Umbilical cord (tissue), 2 donors: Measurements from ENCODE around the gene TTC7B. TPM values are rescaled to one million over a fixed set of nuclear protein-coding genes. Genes with fewer than 3 reads are reported as not detected.
"Not testable (repeated sequence)": the region's sequence is repeated elsewhere in the genome, so short reads cannot be mapped to it uniquely, and the experiment has no call there.

Source experiments
- DNase-seq: peaks from one replicate; pipeline ENCODE4 v3.0.0-alpha.2; 2015; ENCODE audit warnings: low spot score
- total RNA-seq: library from RNA; depleted of rRNA; stranded (reverse); fragments of >200 nt; gene quantifications from one replicate; pipeline ENCODE4 v1.2.3, GENCODE V29; 2014; ENCODE audit warnings: low replicate concordance; ENCODE audit not compliant: insufficient read depth

Gene TTC7B
- total RNA-seq, 1 donor from 2014 or later = 14.2 TPM

- no peak for DNase-seq
These were observed 284.7 kb downstream of the TTC7B start for GRCh38 chr14:90531497-90531896.

GRCh38 chr14:90530523-90530922 is 285.7 kb downstream of the TTC7B start:
- DNase-seq = no peak

GRCh38 chr14:90527978-90528377 is 288.3 kb downstream of the TTC7B start:
- DNase-seq = no peak

GRCh38 chr14:90526536-90526935 is 289.7 kb downstream of the TTC7B start:
- not testable (repeated sequence) for DNase-seq

GRCh38 chr14:90525353-90526028 is 290.7 kb downstream of the TTC7B start:
- DNase-seq = not testable (repeated sequence)

- DNase-seq = no peak
These were observed 292.0 kb downstream of the TTC7B start for GRCh38 chr14:90523961-90524875.

- DNase-seq = no peak
These were observed 292.7 kb downstream of the TTC7B start for GRCh38 chr14:90523544-90523943.

- peak; percentile 59 for DNase-seq
These were observed 293.5 kb downstream of the TTC7B start for GRCh38 chr14:90522571-90523191.

- DNase-seq = no peak
These were observed 294.2 kb downstream of the TTC7B start for GRCh38 chr14:90521930-90522483.

GRCh38 chr14:90521084-90521929 is 294.9 kb downstream of the TTC7B start:
- peak; percentile 43 for DNase-seq

GRCh38 chr14:90520326-90520725 is 295.9 kb downstream of the TTC7B start:
- DNase-seq = no peak

- no peak for DNase-seq
These were observed 296.8 kb downstream of the TTC7B start for GRCh38 chr14:90519262-90519920.

GRCh38 chr14:90518941-90519256 is 297.3 kb downstream of the TTC7B start:
- no peak for DNase-seq

GRCh38 chr14:90518069-90518940 is 297.9 kb downstream of the TTC7B start:
- DNase-seq = peak; percentile 25

GRCh38 chr14:90517076-90517841 is 299.0 kb downstream of the TTC7B start:
- no peak for DNase-seq

GRCh38 chr14:90514566-90514965 is 301.7 kb downstream of the TTC7B start:
- DNase-seq = no peak

GRCh38 chr14:90514015-90514398 is 302.2 kb downstream of the TTC7B start:
- no peak for DNase-seq

GRCh38 chr14:90513161-90514014 is 302.8 kb downstream of the TTC7B start:
- DNase-seq = peak; percentile 58
